Ammon's horn (tissue), 1 donor: ENCODE results near the gene LY6G6C.
"Not testable (repeated sequence)": the region's sequence is repeated elsewhere in the genome, so short reads cannot be mapped to it uniquely, and the experiment has no call there.

Experiments
- DNase-seq: peaks from one replicate; pipeline ENCODE4 v3.0.0-alpha.2; 2016; ENCODE audit warnings: low spot score

The LY6G6C gene

GRCh38 chr6:31727034-31727716 is 5.6 kb upstream of the LY6G6C start:
- DNase-seq: peak; percentile 64

DNA sequence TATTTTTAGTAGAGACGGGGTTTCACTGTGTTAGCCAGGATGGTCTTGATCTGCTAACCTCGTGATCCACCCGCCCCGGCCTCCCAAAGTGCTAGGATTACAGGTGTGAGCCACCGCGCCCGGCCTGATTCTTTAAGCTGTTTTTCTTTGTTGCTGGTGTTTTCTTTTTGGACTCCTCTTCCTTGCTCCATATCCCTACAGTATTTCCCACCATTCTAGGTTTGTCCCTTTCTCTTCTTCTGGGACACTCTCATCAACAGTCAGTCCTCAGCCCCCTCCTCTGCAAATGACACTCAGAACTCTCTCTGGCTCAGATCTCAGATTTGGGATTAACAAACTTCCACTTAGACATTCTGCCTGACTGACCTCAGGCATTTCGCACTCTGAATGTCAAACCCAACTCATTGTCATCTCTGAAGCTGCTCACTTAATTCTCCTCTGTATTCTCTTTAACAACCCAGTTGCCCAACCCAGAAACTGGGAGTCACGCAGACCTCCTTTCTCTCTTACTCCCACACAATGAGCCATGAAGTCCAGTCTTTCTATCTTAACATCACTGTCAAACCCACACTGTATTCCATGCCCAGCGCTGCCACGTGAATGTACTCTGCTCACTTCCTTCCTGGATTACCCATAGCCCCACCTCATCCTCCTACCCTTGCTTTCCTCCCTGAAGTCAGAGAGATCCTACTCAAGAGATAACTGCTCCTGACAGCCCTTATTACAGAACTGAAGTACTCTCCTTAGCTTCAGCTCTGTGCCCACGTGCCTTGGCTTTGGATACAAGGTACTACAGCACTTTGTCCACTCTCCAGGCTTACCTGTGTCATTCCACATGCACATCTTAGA is 4.2 kb upstream of the LY6G6C start:
- no peak for DNase-seq

GRCh38 chr6:31723980-31724691 is 2.6 kb upstream of the LY6G6C start:
- no peak for DNase-seq

DNA sequence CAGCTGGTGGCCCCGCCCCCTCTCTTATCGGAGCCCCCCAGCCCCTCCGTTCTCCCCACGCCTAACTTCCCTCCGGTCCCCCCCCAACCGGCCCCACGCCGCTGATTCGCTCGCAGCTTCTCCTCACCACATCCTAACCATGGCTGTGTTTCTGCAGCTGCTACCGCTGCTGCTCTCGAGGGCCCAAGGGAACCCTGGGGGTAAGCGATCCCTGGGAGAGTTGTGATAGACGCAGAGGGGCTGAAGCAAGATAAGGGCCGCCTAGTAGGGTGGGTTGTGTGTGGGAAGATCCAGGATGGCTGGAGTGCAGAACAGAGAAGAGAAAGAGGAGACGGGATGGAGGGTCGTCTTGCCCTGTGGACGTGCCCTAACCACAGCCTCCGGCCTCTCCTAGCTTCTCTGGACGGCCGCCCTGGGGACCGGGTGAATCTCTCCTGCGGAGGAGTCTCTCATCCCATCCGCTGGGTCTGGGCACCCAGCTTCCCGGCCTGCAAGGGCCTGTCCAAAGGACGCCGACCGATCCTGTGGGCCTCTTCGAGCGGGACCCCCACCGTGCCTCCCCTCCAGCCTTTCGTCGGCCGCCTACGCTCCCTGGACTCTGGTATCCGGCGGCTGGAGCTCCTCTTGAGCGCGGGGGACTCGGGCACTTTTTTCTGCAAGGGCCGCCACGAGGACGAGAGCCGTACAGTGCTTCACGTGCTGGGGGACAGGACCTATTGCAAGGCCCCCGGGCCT is 1.9 kb upstream of the LY6G6C start, which contains the start of gene MPIG6B:
Gene MPIG6B, plus strand, starts transcription at position 129 of the 735 bp plus-strand sequence. Its CDS starts 11 bp downstream, at position 140.
- DNase-seq: no peak

- DNase-seq: no peak
These were observed 627 bp upstream of the LY6G6C start for GRCh38 chr6:31722173-31722572.

GRCh38 chr6:31720196-31720770 is 1.3 kb downstream of the LY6G6C start:
- no peak for DNase-seq

GRCh38 chr6:31719001-31719400 is 2.5 kb downstream of the LY6G6C start:
- DNase-seq: no peak

GRCh38 chr6:31718265-31718664 is 3.3 kb downstream of the LY6G6C start:
- DNase-seq: no peak

DNA sequence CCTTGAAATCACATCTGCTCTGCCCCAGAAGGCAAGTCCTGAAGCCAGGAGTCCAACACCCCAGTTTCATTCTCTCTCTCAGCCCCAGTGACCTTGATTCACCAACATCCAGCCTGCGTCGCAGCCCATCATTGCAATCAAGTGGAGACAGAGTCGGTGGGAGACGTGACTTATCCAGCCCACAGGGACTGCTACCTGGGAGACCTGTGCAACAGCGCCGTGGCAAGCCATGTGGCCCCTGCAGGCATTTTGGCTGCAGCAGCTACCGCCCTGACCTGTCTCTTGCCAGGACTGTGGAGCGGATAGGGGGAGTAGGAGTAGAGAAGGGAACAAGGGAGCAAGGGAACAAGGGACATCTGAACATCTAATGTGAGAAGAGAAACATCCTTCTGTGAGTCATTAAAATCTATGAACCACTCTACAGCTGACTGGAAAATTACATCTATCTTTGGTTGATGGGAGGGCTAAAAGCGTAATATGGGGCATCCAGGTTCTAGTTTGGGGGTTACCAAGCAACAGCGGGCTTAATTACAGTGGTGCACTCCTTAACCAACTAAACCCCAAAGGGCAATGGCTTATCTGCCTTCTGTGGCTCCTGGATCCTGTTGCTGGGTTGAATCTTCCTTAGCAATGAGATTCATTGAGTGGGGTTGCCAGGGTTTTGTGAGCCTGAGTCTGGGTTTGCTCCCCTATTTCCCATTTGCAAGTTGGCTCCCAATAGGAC is 3.9 kb downstream of the LY6G6C start:
- no peak for DNase-seq

- no peak for DNase-seq
These were observed 6.3 kb downstream of the LY6G6C start, which contains the start of gene LY6G6D for GRCh38 chr6:31715022-31715958. TSS of gene LY6G6D (plus strand) at chr6:31715348. CDS start at chr6:31715356, 8 bp downstream.

DNA sequence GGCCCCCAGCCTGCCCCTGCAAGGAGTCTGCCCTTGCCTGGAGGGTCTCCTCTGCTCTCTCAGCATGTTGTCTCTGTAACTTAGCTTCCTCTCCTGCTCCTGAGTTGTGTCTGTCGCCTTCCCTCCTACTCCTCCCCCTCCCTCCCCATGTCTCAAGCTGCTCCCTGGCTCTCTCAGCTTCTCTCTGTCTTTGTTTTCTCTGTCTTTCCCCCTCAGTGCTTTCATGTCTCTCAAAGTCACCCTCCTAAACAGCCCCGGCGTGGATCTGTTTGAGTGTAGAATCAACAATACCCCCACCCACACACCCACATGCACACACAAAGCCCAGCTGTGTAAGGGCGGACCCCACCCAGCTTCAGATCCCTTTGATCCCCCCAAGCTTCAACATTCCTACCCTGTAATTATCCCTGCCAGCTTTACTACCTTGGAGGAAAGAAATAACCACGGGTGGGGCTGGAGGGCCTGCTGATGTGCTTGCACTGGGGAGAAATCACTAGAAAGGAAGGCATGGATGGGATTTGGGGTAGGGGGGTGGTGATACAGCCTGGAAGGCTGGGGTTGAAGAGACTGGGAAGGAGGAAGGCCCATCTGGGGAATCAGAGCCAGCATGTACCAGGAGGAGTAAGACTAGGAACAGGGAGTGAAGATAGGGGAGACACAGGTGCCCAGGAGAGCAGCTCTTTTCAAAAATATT is 7.4 kb downstream of the LY6G6C start:
- DNase-seq: no peak

- no peak for DNase-seq
These were observed 8.1 kb downstream of the LY6G6C start for GRCh38 chr6:31713465-31713864.

- DNase-seq: no peak
These were observed 9.2 kb downstream of the LY6G6C start for GRCh38 chr6:31712296-31712695.

DNA sequence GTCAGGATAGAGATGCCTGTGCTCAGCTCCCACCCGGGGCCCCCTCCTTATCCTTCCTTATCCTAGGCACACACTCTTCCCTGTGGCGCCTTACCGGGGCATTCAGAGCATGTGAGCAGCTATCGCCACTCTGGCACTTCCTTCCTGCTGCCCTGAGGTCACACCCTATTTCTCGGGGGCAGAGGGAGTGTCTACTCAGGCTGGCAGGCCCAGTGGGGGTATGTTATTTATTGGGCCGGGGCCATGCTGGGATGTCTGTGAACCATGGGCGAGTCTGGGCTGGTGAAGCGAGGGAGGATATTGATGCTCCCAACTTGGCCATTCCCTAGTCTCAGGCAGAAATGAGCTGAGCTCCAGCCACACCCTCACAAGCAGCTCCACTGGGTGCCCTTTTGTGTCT is 10.3 kb downstream of the LY6G6C start:
- no peak for DNase-seq

GRCh38 chr6:31710523-31711219 is 10.9 kb downstream of the LY6G6C start:
- no peak for DNase-seq

DNA sequence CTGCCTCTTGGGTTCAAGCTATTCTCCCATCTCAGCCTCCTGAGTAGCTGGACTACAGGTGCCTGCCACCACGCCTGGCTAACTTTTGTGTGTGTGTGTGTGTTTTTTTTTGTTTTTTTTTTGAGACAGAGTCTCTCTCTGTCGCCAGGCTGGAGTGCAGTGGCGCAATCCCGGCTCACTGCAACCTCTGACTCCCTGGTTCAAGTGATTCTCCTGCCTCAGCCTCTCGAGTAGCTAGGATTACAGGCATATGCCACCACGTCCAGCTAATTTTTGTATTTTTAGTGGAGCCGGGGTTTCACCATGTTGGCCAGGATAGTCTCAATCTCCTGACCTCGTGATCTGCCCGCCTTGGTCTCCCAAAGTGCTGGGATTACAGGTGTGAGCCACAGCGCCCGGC is 12.4 kb downstream of the LY6G6C start:
- DNase-seq: not testable (repeated sequence)

DNA sequence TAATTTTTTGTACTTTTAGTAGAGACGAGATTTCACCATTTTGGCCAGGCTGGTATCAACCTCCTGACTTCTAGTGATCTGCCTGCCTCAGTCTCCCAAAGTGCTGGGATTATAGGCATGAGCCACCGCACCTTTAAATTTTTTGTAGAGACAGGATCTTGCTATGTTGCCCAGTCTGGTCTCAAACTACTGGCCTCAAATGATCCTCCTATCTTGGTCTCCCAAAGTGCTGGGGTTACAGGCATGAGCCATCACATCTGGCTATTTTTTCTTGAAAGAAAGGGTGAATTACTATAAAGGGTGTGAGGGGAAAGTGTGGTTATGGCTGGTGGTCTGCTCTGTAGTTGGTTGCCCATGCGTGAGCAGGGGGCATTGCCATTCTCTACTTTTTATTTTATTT is 13.3 kb downstream of the LY6G6C start:
- no peak for DNase-seq

DNA sequence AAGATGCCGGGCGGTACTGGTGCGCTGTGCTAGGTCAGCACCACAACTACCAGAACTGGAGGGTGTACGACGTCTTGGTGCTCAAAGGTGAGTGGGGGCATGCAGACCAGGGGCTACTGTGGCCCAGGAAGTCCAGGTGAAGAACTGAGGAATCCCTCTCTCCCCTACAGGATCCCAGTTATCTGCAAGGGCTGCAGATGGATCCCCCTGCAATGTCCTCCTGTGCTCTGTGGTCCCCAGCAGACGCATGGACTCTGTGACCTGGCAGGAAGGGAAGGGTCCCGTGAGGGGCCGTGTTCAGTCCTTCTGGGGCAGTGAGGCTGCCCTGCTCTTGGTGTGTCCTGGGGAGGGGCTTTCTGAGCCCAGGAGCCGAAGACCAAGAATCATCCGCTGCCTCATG is 13.8 kb downstream of the LY6G6C start:
- no peak for DNase-seq
